22Rv1 (cell line): ENCODE results near the gene SRRM1.

Source experiments
- CTCF ChIP-seq: fragments of 450-650 bp; IDR thresholded peaks from 2 replicates; pipeline ENCODE4 v1.5.1; 2017; ENCODE audit warnings: mild to moderate bottlenecking
- ZFX ChIP-seq: fragments of 450-650 bp; IDR thresholded peaks from 2 replicates; pipeline ENCODE4 v1.6.1; 2017; ENCODE audit warnings: antibody characterized with exemption, borderline replicate concordance

- TF ChIP-seq CTCF (no peak), ZFX (no peak)
Measured at GRCh38 chr1:24654010-24654409, 10.9 kb downstream of the SRRM1 start.
